DMS114 treated with DMSO at 0.1 percent for 48 hours (cell line): Measurements from ENCODE around the gene VDR.

Experiments used
- DNase-seq: peaks from one replicate; lab custom pipeline; 2025; ENCODE audit not compliant: unreplicated experiment; lab: John Stamatoyannopoulos, UW

The VDR gene

DNA sequence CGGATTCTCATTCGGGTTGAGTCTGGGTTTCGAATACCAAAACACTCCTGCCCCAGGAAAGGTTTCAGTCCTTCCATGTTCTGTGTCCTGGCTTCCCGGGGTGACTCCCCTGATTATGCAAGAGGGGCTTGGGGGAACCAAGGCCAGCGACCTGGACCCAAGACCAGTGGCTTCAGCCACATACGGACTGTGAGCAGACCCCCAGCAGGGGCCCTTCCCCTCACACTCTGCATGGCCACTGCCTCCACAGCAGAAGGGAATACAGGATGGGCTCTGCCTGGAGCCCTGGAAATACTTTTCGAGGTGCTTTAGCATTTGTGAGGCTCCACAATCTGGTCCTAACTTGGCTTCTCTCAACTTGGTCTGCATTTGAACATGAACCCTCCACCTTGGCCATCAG lies 104.2 kb downstream of the VDR start:
- DNase-seq: no peak

DNA sequence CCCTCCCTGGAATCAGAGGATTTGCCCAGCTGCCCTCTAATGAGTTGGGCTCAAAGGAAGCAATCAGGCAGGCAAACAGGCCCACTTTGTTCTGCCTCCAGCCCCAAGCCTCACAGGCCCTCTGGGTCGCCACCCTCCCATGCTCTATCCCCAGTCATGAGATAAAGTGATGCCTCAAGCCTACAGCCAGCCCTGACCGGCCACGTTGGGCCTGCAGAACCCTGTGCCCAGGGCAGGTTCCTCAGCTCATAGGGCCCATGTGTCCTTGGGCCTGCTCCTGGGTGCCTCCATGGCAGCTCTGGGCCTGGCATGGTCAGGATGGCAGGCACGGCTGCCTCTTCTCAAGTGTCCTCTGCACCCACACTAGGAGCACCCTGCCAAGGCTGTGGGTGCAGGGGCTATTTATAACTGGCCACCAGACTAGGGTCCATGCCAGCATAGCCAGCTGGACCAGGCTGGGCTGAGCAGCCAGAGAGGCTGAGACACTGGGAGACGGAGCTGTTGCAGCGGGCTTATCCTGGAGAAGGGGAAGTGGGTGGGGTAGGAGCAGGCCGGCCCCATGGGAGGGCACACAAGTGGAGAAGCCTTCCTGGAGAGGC lies 105.3 kb downstream of the VDR start:
- DNase-seq: no peak

DNA sequence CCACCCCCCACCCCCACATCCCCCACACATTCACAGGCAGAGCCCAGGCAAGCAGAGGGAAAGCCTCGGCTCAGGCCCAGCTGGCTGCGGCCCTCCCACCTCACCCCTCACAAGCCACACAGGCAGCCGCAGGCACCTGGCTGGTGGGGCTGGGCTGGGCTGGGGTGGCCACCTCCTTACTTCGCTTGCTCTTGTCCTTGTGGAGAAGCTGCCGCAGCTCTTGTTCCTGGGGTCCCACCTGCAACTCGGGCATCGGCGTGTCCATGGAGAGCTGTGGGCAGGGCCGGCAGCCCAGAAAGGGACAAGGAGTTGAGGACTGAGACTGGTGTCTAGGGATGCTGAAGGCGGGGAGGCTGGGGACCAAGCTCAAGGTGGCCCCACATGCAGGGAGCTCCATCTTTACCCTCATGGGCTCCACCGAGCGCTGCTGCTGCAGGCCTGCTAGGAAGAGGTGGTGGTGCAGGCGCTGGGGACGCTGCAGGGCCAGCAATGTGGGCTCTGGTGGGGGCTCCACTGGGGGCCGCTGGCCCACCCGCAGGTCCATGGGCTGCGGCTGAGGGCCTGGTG lies 106.3 kb downstream of the VDR start:
- DNase-seq: no peak

DNA sequence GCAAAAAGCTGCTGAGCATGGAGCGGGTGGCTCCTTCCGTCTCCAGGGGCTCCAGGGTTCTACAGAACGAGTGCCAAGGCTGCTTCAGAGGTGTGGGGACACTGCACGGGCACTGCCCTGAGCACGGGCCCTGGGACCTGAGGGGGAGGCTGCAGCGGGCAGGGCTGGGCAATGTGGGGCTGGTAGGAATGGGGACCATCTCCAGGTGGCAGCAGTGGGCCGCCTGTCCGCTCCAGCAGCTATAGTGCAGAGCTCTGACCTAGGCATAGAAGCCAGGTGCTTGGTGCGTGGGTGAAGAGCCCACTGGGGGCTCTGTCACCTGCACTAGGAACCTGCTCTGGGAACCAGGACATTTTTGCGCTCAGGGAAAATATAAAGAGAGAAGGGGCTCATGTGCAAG lies 107.4 kb downstream of the VDR start:
- DNase-seq: no peak

DNA sequence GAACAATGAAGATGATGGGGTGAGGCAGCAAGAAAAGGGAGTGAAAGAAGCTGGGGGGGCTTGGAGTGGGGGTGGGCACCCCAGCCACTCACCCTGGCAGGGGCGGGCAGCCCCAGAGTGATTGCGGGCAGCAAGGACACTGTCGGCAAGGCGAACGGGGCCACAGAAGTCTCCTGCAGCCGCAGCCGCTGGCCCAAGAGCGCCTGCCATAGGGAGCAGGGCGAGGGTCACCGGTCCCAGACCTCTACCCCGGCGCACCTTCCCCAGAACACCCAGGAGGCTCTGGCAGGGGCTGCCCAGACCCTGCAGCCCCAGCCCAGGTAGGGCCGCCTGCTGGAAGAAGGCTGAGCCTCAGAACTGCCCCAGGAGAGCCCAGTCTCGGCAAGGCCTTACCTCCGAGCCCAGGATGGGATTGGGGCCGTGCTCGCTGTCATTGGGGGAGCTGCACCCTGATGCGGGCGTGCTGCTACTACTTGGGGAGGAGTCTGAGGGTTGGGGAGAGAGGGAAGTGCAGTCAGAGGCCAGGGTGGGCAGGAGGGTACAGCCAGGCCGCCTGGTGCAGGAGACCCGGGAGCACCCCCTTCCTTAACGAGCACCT lies 108.9 kb downstream of the VDR start:
- DNase-seq: no peak

DNA sequence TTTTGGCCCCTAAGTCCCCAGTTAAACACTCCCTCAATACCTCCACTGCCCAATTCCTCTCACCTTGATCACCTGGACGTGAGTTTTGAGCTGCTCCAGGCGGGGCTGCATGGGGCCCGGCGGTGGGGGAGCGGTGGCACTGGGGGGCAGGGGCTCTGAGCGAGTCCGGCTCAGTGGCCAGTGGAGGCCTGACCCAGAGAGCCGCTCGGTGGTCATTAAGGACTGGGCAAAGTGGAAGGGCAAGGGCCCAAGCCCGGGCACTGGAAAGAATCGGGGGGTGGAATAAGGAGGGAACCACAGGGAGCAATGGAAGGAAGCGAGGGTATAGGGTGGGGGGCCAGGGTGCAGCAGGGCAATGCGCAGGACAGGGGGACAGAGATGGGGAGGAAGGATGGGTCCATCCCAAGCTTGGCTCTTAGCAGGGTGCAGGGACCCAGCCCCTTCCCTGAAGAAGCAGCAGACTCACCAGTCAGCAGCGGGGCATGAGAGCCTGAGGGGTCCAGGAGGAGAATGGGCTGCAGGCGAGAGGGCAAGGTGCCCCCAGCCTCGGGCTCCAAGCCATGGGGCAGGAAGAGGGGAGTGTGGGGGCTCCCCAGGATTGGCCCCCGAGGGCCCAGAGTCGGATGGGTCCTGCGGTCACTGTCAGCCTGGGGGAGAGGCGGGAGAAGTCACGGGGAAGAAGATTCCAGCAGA lies 109.5 kb downstream of the VDR start:
- DNase-seq: no peak

DNA sequence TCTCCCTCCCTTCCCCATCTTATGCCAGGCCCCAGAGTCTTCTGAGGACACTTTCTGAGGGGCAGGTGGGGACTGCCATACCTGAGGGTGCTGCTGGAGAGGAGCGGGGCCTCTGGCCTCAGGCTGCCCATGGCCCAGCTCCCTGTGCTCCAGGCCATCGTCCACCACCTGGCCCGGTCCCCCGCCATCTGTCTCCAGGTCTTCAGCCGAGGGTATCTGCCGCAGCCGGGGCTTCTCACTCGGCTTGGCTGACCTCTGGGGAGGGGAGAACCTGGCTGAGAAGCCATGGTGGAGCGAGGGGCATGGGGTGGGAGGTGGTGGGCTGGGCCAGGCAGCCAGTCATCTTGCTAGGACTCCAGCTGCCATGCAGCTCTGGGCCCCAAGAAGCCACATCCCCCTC lies 110.1 kb downstream of the VDR start:
- no peak for DNase-seq

DNA sequence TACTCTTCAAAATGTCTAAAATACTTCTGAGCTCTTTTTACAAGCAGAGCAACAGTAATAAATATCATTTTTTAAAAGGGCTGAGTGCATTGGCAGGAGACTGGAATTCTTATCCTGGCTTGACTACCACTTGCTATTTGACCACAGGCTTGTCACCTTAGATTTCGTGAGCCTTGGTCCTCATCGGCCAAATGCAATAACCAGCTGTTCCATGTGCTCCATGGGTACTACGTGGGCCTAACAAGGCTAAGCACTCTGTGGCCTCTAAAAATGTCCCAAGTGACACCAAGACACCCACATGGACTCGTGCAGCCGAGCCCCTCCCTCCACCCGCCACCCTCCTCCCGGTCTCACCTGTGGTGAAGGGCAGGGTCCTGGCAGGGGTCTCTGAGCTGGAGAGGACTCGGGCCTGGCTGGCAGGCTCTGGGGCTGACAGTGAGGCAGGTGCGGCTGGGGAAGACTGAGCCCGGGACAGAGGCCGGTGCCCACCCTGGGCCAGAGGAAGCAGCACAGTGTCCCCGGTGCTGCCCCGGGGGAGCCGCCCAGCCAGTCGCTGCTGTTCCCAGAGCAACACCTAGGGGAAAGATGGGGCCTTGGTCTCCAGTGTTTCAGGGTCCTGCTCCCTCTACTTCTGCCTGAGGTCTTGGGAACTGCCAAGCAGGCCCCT lies 111.6 kb downstream of the VDR start:
- no peak for DNase-seq

DNA sequence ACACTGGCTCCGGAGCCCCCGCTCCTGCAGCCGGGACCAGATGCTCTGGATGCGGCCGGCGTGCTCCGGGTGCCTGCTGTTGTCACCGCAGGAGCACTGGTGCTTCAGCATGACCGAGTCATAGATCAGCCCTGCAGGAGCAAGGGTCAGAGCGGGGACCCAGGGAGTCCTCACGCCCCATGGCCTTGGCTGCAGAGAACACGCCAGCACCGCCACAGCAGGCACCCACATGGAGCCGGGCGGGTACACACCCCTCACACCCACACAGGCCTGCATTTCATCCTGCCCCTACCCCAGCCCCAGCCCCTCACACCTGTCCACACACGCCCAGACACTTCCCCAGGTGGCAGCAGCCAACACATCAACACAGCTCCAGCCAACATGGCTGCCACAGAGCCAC lies 112.9 kb downstream of the VDR start:
- no peak for DNase-seq
